ENCODE measurements around the gene OR6Q1.

Gene OR6Q1

GRCh38 chr11:58057481-58057880, 26.7 kb downstream of the OR6Q1 start:
- no peak for TF ChIP-seq CTCF (IDR thresholded peaks at IDR 0.05; ENCODE audit: low read depth, low read length)
- no peak overlapping the region for H3K4me3 ChIP-seq (ENCODE audit: low read depth, low read length)

GRCh38 chr11:58058276-58059006, 27.7 kb downstream of the OR6Q1 start:
- no peak overlapping the region for H3K4me3 ChIP-seq (ENCODE audit: low read depth, low read length)
- no peak for TF ChIP-seq CTCF (IDR thresholded peaks at IDR 0.05; ENCODE audit: low read depth, low read length)

- H3K4me3 ChIP-seq (ENCODE audit: low read depth, low read length): no peak overlapping the region
- TF ChIP-seq CTCF (IDR thresholded peaks at IDR 0.05; ENCODE audit: low read depth, low read length): no peak
These were observed 28.2 kb downstream of the OR6Q1 start for GRCh38 chr11:58059007-58059350.

GRCh38 chr11:58060535-58060934, 29.8 kb downstream of the OR6Q1 start:
- no peak for TF ChIP-seq CTCF (IDR thresholded peaks at IDR 0.05; ENCODE audit: low read depth, low read length)
- H3K4me3 ChIP-seq (ENCODE audit: low read depth, low read length): no peak overlapping the region

GRCh38 chr11:58060939-58061672, 30.4 kb downstream of the OR6Q1 start:
- TF ChIP-seq CTCF (IDR thresholded peaks at IDR 0.05; ENCODE audit: low read depth, low read length): peak; percentile 64
- H3K4me3 ChIP-seq (ENCODE audit: low read depth, low read length): no peak overlapping the region

- H3K4me3 ChIP-seq (ENCODE audit: low read depth, low read length): no peak overlapping the region
- TF ChIP-seq CTCF (IDR thresholded peaks at IDR 0.05; ENCODE audit: low read depth, low read length): no peak
These were observed 31.1 kb downstream of the OR6Q1 start for GRCh38 chr11:58061813-58062212.

- no peak overlapping the region for H3K4me3 ChIP-seq (ENCODE audit: low read depth, low read length)
- TF ChIP-seq CTCF (IDR thresholded peaks at IDR 0.05; ENCODE audit: low read depth, low read length): no peak
These were observed 36.9 kb downstream of the OR6Q1 start for GRCh38 chr11:58067685-58068084.
